ENCODE measurements around the gene CPT1C.

DNA sequence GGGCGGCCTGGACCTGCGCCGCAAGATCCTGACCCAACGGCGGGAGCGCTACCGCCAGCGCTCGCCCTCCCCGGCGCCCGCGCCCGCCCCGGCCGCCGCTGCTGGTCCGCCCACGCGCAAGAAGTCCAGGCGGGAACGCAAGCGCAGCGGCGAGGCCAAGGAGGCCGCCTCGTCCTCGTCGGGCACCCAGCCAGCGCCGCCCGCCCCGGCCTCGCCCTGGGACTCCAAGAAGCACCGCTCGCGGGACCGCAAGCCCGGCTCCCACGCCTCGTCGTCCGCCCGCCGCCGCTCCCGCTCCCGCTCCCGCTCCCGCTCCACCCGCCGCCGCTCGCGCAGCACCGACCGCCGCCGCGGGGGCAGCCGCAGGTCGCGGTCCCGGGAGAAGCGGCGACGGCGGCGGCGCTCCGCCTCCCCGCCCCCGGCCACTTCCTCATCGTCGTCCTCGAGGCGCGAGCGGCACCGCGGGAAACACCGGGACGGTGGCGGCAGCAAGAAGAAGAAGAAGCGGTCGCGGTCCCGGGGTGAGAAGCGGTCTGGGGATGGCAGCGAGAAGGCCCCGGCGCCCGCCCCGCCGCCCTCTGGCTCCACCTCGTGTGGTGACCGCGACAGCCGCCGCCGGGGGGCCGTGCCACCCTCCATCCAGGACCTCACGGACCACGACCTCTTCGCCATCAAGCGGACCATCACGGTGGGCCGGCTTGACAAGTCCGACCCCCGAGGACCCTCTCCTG is 38.9 kb upstream of the CPT1C start:
- TF ChIP-seq, protein P1, sequence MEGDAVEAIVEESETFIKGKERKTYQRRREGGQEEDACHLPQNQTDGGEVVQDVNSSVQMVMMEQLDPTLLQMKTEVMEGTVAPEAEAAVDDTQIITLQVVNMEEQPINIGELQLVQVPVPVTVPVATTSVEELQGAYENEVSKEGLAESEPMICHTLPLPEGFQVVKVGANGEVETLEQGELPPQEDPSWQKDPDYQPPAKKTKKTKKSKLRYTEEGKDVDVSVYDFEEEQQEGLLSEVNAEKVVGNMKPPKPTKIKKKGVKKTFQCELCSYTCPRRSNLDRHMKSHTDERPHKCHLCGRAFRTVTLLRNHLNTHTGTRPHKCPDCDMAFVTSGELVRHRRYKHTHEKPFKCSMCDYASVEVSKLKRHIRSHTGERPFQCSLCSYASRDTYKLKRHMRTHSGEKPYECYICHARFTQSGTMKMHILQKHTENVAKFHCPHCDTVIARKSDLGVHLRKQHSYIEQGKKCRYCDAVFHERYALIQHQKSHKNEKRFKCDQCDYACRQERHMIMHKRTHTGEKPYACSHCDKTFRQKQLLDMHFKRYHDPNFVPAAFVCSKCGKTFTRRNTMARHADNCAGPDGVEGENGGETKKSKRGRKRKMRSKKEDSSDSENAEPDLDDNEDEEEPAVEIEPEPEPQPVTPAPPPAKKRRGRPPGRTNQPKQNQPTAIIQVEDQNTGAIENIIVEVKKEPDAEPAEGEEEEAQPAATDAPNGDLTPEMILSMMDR (conservative IDR thresholded peaks at IDR 0.05; ENCODE audit: low read depth, low read length), result no peak
- TF ChIP-seq BHLHE40 (IDR thresholded peaks at IDR 0.05; ENCODE audit: low read depth, low read length) (no peak), SMC3 (IDR thresholded peaks at IDR 0.05; ENCODE audit: low read depth, low read length) (no peak)
- TF ChIP-seq, protein P2, sequence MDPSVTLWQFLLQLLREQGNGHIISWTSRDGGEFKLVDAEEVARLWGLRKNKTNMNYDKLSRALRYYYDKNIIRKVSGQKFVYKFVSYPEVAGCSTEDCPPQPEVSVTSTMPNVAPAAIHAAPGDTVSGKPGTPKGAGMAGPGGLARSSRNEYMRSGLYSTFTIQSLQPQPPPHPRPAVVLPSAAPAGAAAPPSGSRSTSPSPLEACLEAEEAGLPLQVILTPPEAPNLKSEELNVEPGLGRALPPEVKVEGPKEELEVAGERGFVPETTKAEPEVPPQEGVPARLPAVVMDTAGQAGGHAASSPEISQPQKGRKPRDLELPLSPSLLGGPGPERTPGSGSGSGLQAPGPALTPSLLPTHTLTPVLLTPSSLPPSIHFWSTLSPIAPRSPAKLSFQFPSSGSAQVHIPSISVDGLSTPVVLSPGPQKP (IDR thresholded peaks at IDR 0.05; ENCODE audit: borderline replicate concordance, low read depth, low read length), result no peak
